K562 (cell line): ENCODE results near the gene DIP2A. TPM values are rescaled to one million over a fixed set of nuclear protein-coding genes. Genes with fewer than 3 reads are reported as not detected.

Source experiments
- CBX3 ChIP-seq, 2 experiments: IDR thresholded peaks; 1 replicate in 1 of 2; 2 replicates in 1 of 2; pipeline ENCODE4 v1.6.1; 2012; ENCODE audit warnings: inconsistent platforms in 2 of 2, low read length in 2 of 2, borderline replicate concordance in 1 of 2, control low read depth in 1 of 2
- CC2D1A ChIP-seq: fragments of 450-650 bp; IDR thresholded peaks from 2 replicates; pipeline ENCODE4 v1.6.1; 2017; ENCODE audit warnings: mild to moderate bottlenecking
- EP400 ChIP-seq: fragments of 450-650 bp; IDR thresholded peaks from 2 replicates; pipeline ENCODE4 v1.6.1; 2017; ENCODE audit warnings: antibody characterized with exemption, mild to moderate bottlenecking, moderate library complexity
- ILK ChIP-seq: fragments of 450-650 bp; IDR thresholded peaks from 2 replicates; pipeline ENCODE4 v1.6.1; 2016; ENCODE audit warnings: missing genetic modification characterization, low read depth, mild to moderate bottlenecking, missing compliant biosample characterization, moderate library complexity, borderline replicate concordance
- MBD2 ChIP-seq: sonication (generic); IDR thresholded peaks from 2 replicates; pipeline ENCODE4 v1.6.1; 2016; ENCODE audit warnings: low read depth, borderline replicate concordance
- MIER1 ChIP-seq: fragments of 450-650 bp; IDR thresholded peaks from 2 replicates; pipeline ENCODE4 v1.6.1; 2016; ENCODE audit warnings: antibody characterized with exemption, mild to moderate bottlenecking, low read depth
- NEUROD1 ChIP-seq: fragments of 150-350 bp; IDR thresholded peaks from 2 replicates; pipeline ENCODE4 v1.6.1; 2014; ENCODE audit warnings: borderline replicate concordance, low read length, low read depth; ENCODE audit not compliant: partially characterized antibody
- NFYB ChIP-seq: IDR thresholded peaks from 2 replicates; pipeline ENCODE4 v1.6.1; 2011; ENCODE audit warnings: mild to moderate bottlenecking, moderate library complexity; ENCODE audit not compliant: insufficient read length; ENCODE audit errors: extremely low read depth
- NR2F6 ChIP-seq: fragments of 450-650 bp; formaldehyde crosslinking; IDR thresholded peaks from 2 replicates; pipeline ENCODE4 v1.4.0; 2020; ENCODE audit warnings: mild to moderate bottlenecking
- POLR2B ChIP-seq: fragments of 450-650 bp; IDR thresholded peaks from 2 replicates; pipeline ENCODE4 v1.6.1; 2018; ENCODE audit warnings: low read depth; ENCODE audit not compliant: partially characterized antibody
- PRMT5 ChIP-seq: sonication (generic); formaldehyde crosslinking; IDR thresholded peaks from 2 replicates; pipeline ENCODE4 v1.5.0; 2020; ENCODE audit warnings: missing genetic modification reagents
- ZNF121 ChIP-seq: sonication (generic); formaldehyde crosslinking; conservative IDR thresholded peaks from 2 replicates; pipeline ENCODE4 v1.8.0; 2022; ENCODE audit warnings: missing genetic modification reagents
- ZNF239 ChIP-seq: fragments of 250-450 bp; sonication (Bioruptor Pico); IDR thresholded peaks from 2 replicates; pipeline ENCODE4 v1.4.0; 2020; ENCODE audit warnings: mild to moderate bottlenecking
- ZNF316 ChIP-seq: fragments of 450-650 bp; IDR thresholded peaks from 2 replicates; pipeline ENCODE4 v1.6.1; 2016
- ZNF384 ChIP-seq: IDR thresholded peaks from 2 replicates; pipeline ENCODE4 v1.6.1; 2012; ENCODE audit warnings: low read depth, low read length, improper control_type of control experiment
- polyA plus RNA-seq, 8 experiments: library from polyadenylated mRNA; depleted of rRNA in 4 of 8; stranded (reverse) in 5 of 8; unstranded in 3 of 8; fragments of >200 nt; fragmentation: Nextera tagmentation in 2 of 8; fragmentation: Illumina TruSeq in 1 of 8; extraction: Ambion mirVana in 2 of 8; extraction: Trizol in 1 of 8; gene quantifications; 2 replicates each; pipeline versions ENCODE4 v1.2.1 to v1.2.3, GENCODE V29; 2011 to 2014; ENCODE audit warnings: inconsistent platforms in 1 of 8, missing spikeins in 1 of 8
- total RNA-seq, 7 experiments: library from RNA; depleted of rRNA in 6 of 7; stranded (reverse); fragments of >200 nt in 6 of 7; fragmentation: Illumina TruSeq in 2 of 7; extraction: Trizol in 2 of 7; gene quantifications; 2 replicates each; pipeline versions ENCODE4 v1.2.1 to v1.2.3, GENCODE V29; 2011 to 2021; ENCODE audit warnings: low replicate concordance in 1 of 7
- TF ChIP-seq, protein P1 (sequence below), 3 experiments: IDR thresholded peaks in 2 of 3; conservative IDR thresholded peaks in 1 of 3; 2 replicates each; pipeline ENCODE4 v1.5.1; 2011 to 2012; ENCODE audit warnings: low read length in 3 of 3, mild to moderate bottlenecking in 3 of 3, control low read depth in 2 of 3, improper control_type of control experiment in 1 of 3, inconsistent platforms in 1 of 3, low read depth in 1 of 3, mixed read lengths in 1 of 3, moderate library complexity in 1 of 3; ENCODE audit not compliant: insufficient read depth in 2 of 3
- TF ChIP-seq, protein P2 (sequence below): fragments of 450-650 bp; formaldehyde crosslinking; IDR thresholded peaks from 2 replicates; pipeline ENCODE4 v1.4.0; 2020; ENCODE audit warnings: mild to moderate bottlenecking, mixed read lengths
- TF ChIP-seq, protein P3 (sequence below): sonication (generic); formaldehyde crosslinking; IDR thresholded peaks from 2 replicates; pipeline ENCODE4 v1.8.1; 2023; ENCODE audit warnings: mild to moderate bottlenecking, missing genetic modification reagents
- TF ChIP-seq, protein P4 (sequence below): sonication (generic); formaldehyde crosslinking; IDR thresholded peaks from 2 replicates; pipeline ENCODE4 v1.5.0; 2020; ENCODE audit warnings: missing genetic modification reagents

Gene DIP2A
- total and polyA plus RNA-seq, 9 of the 15 experiments (the other 6 are each of a cell fraction or from before 2014, with no cell fraction given), result 4.3 to 34.5 (median 20.3) TPM

DNA sequence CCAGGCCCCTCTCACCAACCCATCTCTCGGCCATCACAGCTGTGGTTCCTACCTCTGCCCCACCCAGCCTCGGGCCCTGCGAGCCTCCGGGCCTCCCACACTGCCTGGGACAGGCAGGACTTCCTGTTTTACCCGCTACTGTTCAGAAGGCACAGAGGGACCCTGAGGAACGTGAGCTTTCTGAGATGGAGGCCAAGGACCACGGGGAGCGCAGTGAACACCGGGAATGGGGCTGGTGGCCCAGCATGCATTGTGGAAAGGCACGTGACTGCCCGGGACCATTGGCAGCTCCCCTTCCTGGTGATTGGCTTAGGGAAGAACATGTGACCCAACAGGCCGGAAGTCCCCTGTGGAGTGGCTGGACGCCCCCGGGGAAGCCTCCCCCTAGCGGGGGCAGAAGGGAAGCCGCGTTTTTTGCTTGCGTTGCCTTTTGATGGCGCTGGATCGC, 139.2 kb downstream of the DIP2A start (continued):
- TF ChIP-seq PRMT5 (no peak), NEUROD1 (no peak), CC2D1A (peak; percentile 60; the same call in 1 of the 2 replicates), POLR2B (no peak), MBD2 (0 out of 2 replicates have a peak, but pooled peaks have one; percentile 37), EP400 (no peak), ZNF121 (CRISPR knock-in tag) (0 out of 2 replicates have a peak, but pooled peaks have one; percentile 22), MIER1 (no peak), NR2F6 (CRISPR knock-in tag) (no peak), ZNF316 (peak; percentile 7; the same call in 1 of the 2 replicates), NFYB (peak; percentile 92), ILK (tag) (no peak), ZNF239 (CRISPR knock-in tag) (no peak), CBX3 (IDR thresholded peaks at IDR 0.05; ENCODE audit: borderline replicate concordance in 1 of 2, low read length in 2 of 2) (peak in 1 of 2 experiments; percentile 53; a peak in 1 of 3 replicates), ZNF384 (0 out of 2 replicates have a peak, but pooled peaks have one; percentile 21)
- TF ChIP-seq, protein P1, sequence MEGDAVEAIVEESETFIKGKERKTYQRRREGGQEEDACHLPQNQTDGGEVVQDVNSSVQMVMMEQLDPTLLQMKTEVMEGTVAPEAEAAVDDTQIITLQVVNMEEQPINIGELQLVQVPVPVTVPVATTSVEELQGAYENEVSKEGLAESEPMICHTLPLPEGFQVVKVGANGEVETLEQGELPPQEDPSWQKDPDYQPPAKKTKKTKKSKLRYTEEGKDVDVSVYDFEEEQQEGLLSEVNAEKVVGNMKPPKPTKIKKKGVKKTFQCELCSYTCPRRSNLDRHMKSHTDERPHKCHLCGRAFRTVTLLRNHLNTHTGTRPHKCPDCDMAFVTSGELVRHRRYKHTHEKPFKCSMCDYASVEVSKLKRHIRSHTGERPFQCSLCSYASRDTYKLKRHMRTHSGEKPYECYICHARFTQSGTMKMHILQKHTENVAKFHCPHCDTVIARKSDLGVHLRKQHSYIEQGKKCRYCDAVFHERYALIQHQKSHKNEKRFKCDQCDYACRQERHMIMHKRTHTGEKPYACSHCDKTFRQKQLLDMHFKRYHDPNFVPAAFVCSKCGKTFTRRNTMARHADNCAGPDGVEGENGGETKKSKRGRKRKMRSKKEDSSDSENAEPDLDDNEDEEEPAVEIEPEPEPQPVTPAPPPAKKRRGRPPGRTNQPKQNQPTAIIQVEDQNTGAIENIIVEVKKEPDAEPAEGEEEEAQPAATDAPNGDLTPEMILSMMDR (IDR thresholded peaks at IDR 0.05 in 2 of 3, conservative IDR thresholded peaks at IDR 0.05 in 1 of 3; ENCODE audit: insufficient read depth in 2 of 3, low read depth in 1 of 3, low read length in 3 of 3), result peak in 2 of 3 experiments; percentile 30 to 56; a peak in 3 of 6 replicates
- TF ChIP-seq, protein P2, sequence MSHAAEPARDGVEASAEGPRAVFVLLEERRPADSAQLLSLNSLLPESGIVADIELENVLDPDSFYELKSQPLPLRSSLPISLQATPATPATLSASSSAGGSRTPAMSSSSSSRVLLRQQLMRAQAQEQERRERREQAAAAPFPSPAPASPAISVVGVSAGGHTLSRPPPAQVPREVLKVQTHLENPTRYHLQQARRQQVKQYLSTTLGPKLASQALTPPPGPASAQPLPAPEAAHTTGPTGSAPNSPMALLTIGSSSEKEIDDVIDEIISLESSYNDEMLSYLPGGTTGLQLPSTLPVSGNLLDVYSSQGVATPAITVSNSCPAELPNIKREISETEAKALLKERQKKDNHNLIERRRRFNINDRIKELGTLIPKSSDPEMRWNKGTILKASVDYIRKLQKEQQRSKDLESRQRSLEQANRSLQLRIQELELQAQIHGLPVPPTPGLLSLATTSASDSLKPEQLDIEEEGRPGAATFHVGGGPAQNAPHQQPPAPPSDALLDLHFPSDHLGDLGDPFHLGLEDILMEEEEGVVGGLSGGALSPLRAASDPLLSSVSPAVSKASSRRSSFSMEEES (CRISPR knock-in tag), result 0 out of 2 replicates have a peak, but pooled peaks have one; percentile 14
- TF ChIP-seq, protein P3, sequence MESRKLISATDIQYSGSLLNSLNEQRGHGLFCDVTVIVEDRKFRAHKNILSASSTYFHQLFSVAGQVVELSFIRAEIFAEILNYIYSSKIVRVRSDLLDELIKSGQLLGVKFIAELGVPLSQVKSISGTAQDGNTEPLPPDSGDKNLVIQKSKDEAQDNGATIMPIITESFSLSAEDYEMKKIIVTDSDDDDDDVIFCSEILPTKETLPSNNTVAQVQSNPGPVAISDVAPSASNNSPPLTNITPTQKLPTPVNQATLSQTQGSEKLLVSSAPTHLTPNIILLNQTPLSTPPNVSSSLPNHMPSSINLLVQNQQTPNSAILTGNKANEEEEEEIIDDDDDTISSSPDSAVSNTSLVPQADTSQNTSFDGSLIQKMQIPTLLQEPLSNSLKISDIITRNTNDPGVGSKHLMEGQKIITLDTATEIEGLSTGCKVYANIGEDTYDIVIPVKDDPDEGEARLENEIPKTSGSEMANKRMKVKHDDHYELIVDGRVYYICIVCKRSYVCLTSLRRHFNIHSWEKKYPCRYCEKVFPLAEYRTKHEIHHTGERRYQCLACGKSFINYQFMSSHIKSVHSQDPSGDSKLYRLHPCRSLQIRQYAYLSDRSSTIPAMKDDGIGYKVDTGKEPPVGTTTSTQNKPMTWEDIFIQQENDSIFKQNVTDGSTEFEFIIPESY (CRISPR knock-in tag), result peak; percentile 87
- TF ChIP-seq, protein P4, sequence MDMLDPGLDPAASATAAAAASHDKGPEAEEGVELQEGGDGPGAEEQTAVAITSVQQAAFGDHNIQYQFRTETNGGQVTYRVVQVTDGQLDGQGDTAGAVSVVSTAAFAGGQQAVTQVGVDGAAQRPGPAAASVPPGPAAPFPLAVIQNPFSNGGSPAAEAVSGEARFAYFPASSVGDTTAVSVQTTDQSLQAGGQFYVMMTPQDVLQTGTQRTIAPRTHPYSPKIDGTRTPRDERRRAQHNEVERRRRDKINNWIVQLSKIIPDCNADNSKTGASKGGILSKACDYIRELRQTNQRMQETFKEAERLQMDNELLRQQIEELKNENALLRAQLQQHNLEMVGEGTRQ (CRISPR knock-in tag), result peak; percentile 93
